Thyroid gland (tissue), 4 donors: ENCODE results near the gene PCIF1. TPM values are rescaled to one million over a fixed set of nuclear protein-coding genes. Genes with fewer than 3 reads are reported as not detected.

Experiments used
- DNase-seq, 2 donors: peaks; one replicate each; pipeline ENCODE4 v3.0.0-alpha.2; 2019
- H3K27ac ChIP-seq, 3 donors: fragments of 200-600 bp; sonication (generic); 1 replicate in 2 of 3; 2 replicates in 1 of 3; pipeline ENCODE4 v1.5.1; 2016 to 2019; ENCODE audit warnings: mild to moderate bottlenecking in 1 of 3, moderate library complexity in 1 of 3
- H3K27me3 ChIP-seq: fragments of 200-600 bp; sonication (generic); one replicate; pipeline ENCODE4 v1.5.1; 2019
- H3K36me3 ChIP-seq, 2 donors: fragments of 200-600 bp; sonication (generic); one replicate each; pipeline ENCODE4 v1.5.1; 2016 to 2019
- H3K4me1 ChIP-seq, 2 donors: fragments of 200-600 bp; sonication (generic); one replicate each; pipeline ENCODE4 v1.5.1; 2017 to 2019
- H3K4me3 ChIP-seq, 3 donors: fragments of 200-600 bp; sonication (generic); replicated peaks in 1 of 3; 1 replicate in 2 of 3; 2 replicates in 1 of 3; pipeline ENCODE4 v1.5.1; 2016; ENCODE audit warnings: mild to moderate bottlenecking in 1 of 3
- H3K9me3 ChIP-seq: fragments of 200-600 bp; sonication (generic); one replicate; pipeline ENCODE4 v1.5.1; 2017
- POLR2A ChIP-seq, 2 donors: fragments of 450-650 bp; IDR thresholded peaks; one replicate each; pipeline ENCODE4 v1.6.1; 2017; ENCODE audit warnings: antibody characterized with exemption in 2 of 2, mild to moderate bottlenecking in 2 of 2, moderate library complexity in 1 of 2
- WGBS, 2 donors: methylation state at CpG; one replicate each; pipeline ENCODE4 v1.1.5; 2017; 5-methylcytosine and 5-hydroxymethylcytosine counted together
- intact Hi-C: fragments of 100-400 bp; cut with DNase I; formaldehyde crosslinking; loops from one replicate; pipeline ENCODE4 v1.15.1; 2023
- total RNA-seq, 4 donors: library from RNA; depleted of rRNA; stranded (reverse); fragments of >200 nt; gene quantifications; one replicate each; pipeline ENCODE4 v1.2.3, GENCODE V29; 2016
- TF ChIP-seq, protein P1 (sequence below), 6 experiments: fragments of 200-600 bp in 3 of 6; fragments of 450-650 bp in 3 of 6; sonication (generic) in 3 of 6; IDR thresholded peaks; one replicate each; pipeline ENCODE4 v1.5.1; 2016 to 2019; ENCODE audit warnings: antibody characterized with exemption in 6 of 6, mild to moderate bottlenecking in 2 of 6, inconsistent platforms in 1 of 6, moderate library complexity in 1 of 6

Gene PCIF1
- total RNA-seq, 4 donors from 2014 or later = 28.1 to 63.6 (median 49.1) TPM

DNA sequence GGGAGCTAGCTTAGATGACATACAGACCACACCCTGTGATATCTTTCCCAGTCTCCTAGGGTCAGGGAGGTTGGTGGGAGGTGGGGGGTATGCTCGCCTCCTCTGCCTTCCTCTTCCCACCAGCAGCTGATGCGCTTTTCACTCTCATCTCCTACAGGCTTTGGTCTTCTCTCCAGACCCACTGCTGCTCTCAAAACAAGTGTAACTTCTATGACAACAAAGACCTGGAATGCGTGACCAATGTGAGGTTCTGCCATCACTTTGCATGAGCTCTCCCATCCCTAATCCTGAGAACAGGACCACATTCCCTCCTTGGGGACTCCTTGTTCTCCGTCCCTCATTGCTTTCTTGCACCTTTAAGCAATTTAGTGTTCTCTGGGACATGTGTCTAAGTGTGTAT lies 40.7 kb upstream of the PCIF1 start:
- intact Hi-C loops = loop anchor here (5.0 kb wide), 1 partner anchor 38 kb away; the partner anchor contains the start of gene PCIF1
- TF ChIP-seq POLR2A (IDR thresholded peaks at IDR 0.05) = no peak
- TF ChIP-seq, protein P1, sequence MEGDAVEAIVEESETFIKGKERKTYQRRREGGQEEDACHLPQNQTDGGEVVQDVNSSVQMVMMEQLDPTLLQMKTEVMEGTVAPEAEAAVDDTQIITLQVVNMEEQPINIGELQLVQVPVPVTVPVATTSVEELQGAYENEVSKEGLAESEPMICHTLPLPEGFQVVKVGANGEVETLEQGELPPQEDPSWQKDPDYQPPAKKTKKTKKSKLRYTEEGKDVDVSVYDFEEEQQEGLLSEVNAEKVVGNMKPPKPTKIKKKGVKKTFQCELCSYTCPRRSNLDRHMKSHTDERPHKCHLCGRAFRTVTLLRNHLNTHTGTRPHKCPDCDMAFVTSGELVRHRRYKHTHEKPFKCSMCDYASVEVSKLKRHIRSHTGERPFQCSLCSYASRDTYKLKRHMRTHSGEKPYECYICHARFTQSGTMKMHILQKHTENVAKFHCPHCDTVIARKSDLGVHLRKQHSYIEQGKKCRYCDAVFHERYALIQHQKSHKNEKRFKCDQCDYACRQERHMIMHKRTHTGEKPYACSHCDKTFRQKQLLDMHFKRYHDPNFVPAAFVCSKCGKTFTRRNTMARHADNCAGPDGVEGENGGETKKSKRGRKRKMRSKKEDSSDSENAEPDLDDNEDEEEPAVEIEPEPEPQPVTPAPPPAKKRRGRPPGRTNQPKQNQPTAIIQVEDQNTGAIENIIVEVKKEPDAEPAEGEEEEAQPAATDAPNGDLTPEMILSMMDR (IDR thresholded peaks at IDR 0.05) = no peak
- H3K4me1 ChIP-seq = peaks cover 10 to 24% of the 10 kb centered on the region in 2 donors

DNA sequence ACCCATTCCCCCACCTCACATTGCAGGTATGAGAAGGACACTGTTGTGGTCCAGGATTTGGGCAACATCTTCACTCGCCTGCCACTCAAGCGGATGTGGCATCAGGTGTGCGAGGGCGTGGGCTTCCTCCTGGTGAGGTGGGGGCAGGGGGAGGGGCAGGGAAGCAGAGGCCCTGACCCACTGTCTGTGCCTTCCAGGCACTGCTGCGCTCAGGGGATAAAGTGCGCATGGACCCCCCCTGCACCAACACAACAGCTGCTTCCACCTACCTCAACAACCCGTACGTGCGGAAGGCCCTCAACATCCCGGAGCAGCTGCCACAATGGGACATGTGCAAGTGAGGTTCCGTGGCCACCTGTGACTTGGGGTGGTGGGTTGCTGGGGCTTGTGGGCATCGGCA lies 39.7 kb upstream of the PCIF1 start:
- H3K4me3 ChIP-seq = no peak overlapping the region
- intact Hi-C loops = loop anchor here (5.0 kb wide), 1 partner anchor 38 kb away; the partner anchor contains the start of gene PCIF1
- TF ChIP-seq, protein P1 (IDR thresholded peaks at IDR 0.05) = no peak
- TF ChIP-seq POLR2A (IDR thresholded peaks at IDR 0.05) = no peak
- no peak overlapping the region for H3K27ac ChIP-seq
- 78 to 79% methylated on average over 5 to 9 of the region's 12 CpGs for WGBS, 2 donors
- H3K9me3 ChIP-seq = no peaks in the 10 kb centered on the region
- DNase-seq = no peak
- peaks cover 0 to 9% of the 10 kb centered on the region in 2 donors for H3K36me3 ChIP-seq
- H3K27me3 ChIP-seq = no peaks in the 10 kb centered on the region
- H3K4me1 ChIP-seq = peaks cover 10 to 15% of the 10 kb centered on the region in 2 donors

More for the DNA sequence above, 40.7 kb upstream of the PCIF1 start:
- no peaks in the 10 kb centered on the region for H3K27me3 ChIP-seq
- WGBS, 2 donors = 87 to 96% methylated on average over 4 of the region's 4 CpGs
- H3K9me3 ChIP-seq = no peaks in the 10 kb centered on the region
- no peak overlapping the region for H3K4me3 ChIP-seq
- H3K27ac ChIP-seq = no peak overlapping the region
- no peak for DNase-seq
- H3K36me3 ChIP-seq = peaks cover 0 to 9% of the 10 kb centered on the region in 2 donors

- intact Hi-C loops = no loop called here
- no peak overlapping the region for H3K27ac ChIP-seq
- H3K4me3 ChIP-seq = no peak overlapping the region
- H3K27me3 ChIP-seq = no peaks in the 10 kb centered on the region
- 95 to 97% methylated on average over 12 to 14 of the region's 14 CpGs for WGBS, 2 donors
- peaks cover 6 to 9% of the 10 kb centered on the region in 2 donors for H3K36me3 ChIP-seq
- no peak for TF ChIP-seq POLR2A (IDR thresholded peaks at IDR 0.05)
- TF ChIP-seq, protein P1 (IDR thresholded peaks at IDR 0.05) = no peak
- peaks cover 7 to 8% of the 10 kb centered on the region in 2 donors for H3K4me1 ChIP-seq
- no peak for DNase-seq
- no peaks in the 10 kb centered on the region for H3K9me3 ChIP-seq
Measured at GRCh38 chr20:45896641-45897161, 37.8 kb upstream of the PCIF1 start.

DNA sequence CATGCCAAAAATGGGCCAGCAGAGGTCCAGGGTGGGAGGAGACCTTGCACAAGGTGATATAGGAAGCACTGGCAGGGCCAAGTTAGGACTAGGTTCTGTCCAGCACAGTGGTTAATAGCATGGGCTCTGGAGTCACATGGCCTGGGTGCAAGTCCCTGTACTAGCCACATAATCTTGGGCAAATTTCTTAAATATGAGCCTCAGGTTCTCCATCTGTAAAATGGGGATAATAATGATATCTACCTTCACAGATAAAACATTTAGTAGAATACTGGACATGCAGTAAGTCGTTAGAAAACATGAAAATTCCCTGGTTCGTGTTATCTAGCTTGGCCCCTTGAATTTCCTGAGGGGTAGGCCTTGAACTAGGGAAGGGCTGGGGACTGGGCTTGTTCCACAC lies 37.2 kb upstream of the PCIF1 start:
- peaks cover 6 to 9% of the 10 kb centered on the region in 2 donors for H3K36me3 ChIP-seq
- H3K4me3 ChIP-seq = no peak overlapping the region
- H3K9me3 ChIP-seq = no peaks in the 10 kb centered on the region
- no peak for DNase-seq
- 90 to 95% methylated on average over 2 of the region's 2 CpGs for WGBS, 2 donors
- TF ChIP-seq POLR2A (IDR thresholded peaks at IDR 0.05) = no peak
- TF ChIP-seq, protein P1 (IDR thresholded peaks at IDR 0.05) = no peak
- H3K4me1 ChIP-seq = peaks cover 1 to 2% of the 10 kb centered on the region in 2 donors
- H3K27me3 ChIP-seq = no peaks in the 10 kb centered on the region
- no peak overlapping the region for H3K27ac ChIP-seq
- intact Hi-C loops = no loop called here

DNA sequence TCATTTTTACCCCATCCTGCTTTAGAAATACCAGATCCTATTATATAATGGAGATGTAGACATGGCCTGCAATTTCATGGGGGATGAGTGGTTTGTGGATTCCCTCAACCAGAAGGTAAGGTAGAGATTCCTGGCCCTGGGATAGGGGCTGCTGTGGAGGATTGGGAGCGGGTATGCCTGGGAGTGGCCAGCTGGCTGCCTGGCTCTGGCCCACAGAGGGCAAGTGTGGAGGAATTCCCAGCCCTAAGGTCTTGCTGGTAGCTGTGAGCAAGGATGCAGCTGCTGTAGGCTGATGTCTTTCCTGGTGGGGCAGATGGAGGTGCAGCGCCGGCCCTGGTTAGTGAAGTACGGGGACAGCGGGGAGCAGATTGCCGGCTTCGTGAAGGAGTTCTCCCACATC lies 36.8 kb upstream of the PCIF1 start:
- Histone ChIP-seq H3K27ac (no peak overlapping the region), H3K4me1 (no peaks in the 10 kb centered on the region), H3K36me3 (peaks cover 6 to 9% of the 10 kb centered on the region in 2 donors), H3K27me3 (no peaks in the 10 kb centered on the region), H3K4me3 (no peak overlapping the region), H3K9me3 (no peaks in the 10 kb centered on the region)
- TF ChIP-seq, protein P1 (IDR thresholded peaks at IDR 0.05) = no peak
- TF ChIP-seq POLR2A (IDR thresholded peaks at IDR 0.05) = no peak
- intact Hi-C loops = no loop called here
- 94 to 100% methylated on average over 5 to 7 of the region's 7 CpGs for WGBS, 2 donors
- DNase-seq = no peak
